PC-9 (cell line): ENCODE measurements around the gene GMPR2. TPM values are rescaled to one million over a fixed set of nuclear protein-coding genes. Genes with fewer than 3 reads are reported as not detected.

Experiments used
- BruUV-seq: library from RNA; stranded (reverse); fragments of 400-500 nt; replicated peaks from 2 replicates; lab custom pipeline; 2021; lab: Mats Ljungman, UMichigan
- CTCF ChIA-PET: fragments of 300-600 bp; sonication (Branson Sonifier 250); formaldehyde crosslinking; loops from one replicate; lab custom pipeline; 2022; ENCODE audit warnings: antibody characterized with exemption; lab: Charles Lee
- POLR2A ChIA-PET: fragments of 300-600 bp; sonication (Branson Sonifier 250); formaldehyde crosslinking; loops from one replicate; lab custom pipeline; 2022; ENCODE audit warnings: antibody characterized with exemption; ENCODE audit not compliant: unreplicated experiment; lab: Charles Lee
- DNase-seq, 2 experiments: peaks; one replicate each; pipeline versions ENCODE4 v3.0.0 to v3.0.0-alpha.2; 2015 to 2022; ENCODE audit warnings: mixed read lengths in 1 of 2
- H2AFZ ChIP-seq: fragments of 200-600 bp; sonication (generic); 2 replicates; pipeline ENCODE4 v1.8.1; 2017; ENCODE audit warnings: antibody characterized with exemption
- H3F3A ChIP-seq: fragments of 200-600 bp; sonication (generic); 2 replicates; pipeline ENCODE4 v1.8.1; 2017; ENCODE audit warnings: antibody characterized with exemption, mild to moderate bottlenecking, low read depth; ENCODE audit not compliant: insufficient read depth
- H3K27ac ChIP-seq: fragments of 200-600 bp; sonication (generic); 2 replicates; pipeline ENCODE4 v1.6.1; 2016; ENCODE audit warnings: mixed run types
- H3K27me3 ChIP-seq: fragments of 200-600 bp; sonication (generic); 2 replicates; pipeline ENCODE4 v1.6.1; 2016; ENCODE audit warnings: low read depth, mixed run types; ENCODE audit not compliant: insufficient read depth
- H3K36me3 ChIP-seq: fragments of 200-600 bp; sonication (generic); 2 replicates; pipeline ENCODE4 v1.6.1; 2016; ENCODE audit warnings: low read depth, mixed run types
- H3K4me1 ChIP-seq: fragments of 200-600 bp; sonication (generic); replicated peaks from 2 replicates; pipeline ENCODE4 v1.6.1; 2016; ENCODE audit warnings: mixed run types; ENCODE audit not compliant: insufficient read depth
- H3K4me2 ChIP-seq: fragments of 200-600 bp; sonication (generic); 2 replicates; pipeline ENCODE4 v1.6.1; 2017; ENCODE audit warnings: mixed run types
- H3K4me3 ChIP-seq: fragments of 200-600 bp; sonication (generic); 2 replicates; pipeline ENCODE4 v1.6.1; 2016; ENCODE audit warnings: mixed run types
- H3K79me2 ChIP-seq: fragments of 200-600 bp; sonication (generic); 2 replicates; pipeline ENCODE4 v1.6.1; 2017; ENCODE audit warnings: low read depth, mixed run types
- H3K9me2 ChIP-seq: fragments of 200-600 bp; sonication (generic); 2 replicates; pipeline ENCODE4 v1.8.1; 2017; ENCODE audit warnings: mild to moderate bottlenecking; ENCODE audit not compliant: insufficient read depth
- H3K9me3 ChIP-seq: fragments of 200-600 bp; sonication (generic); 2 replicates; pipeline ENCODE4 v1.8.1; 2016; ENCODE audit warnings: low read depth; ENCODE audit not compliant: insufficient read depth
- H4K20me1 ChIP-seq: fragments of 200-600 bp; sonication (generic); 2 replicates; pipeline ENCODE4 v1.8.1; 2017; ENCODE audit not compliant: insufficient read depth
- EZH2 ChIP-seq: fragments of 200-600 bp; sonication (generic); IDR thresholded peaks from 2 replicates; pipeline ENCODE4 v1.8.0; 2017; ENCODE audit warnings: antibody characterized with exemption, low read depth
- intact Hi-C: fragments of 100-400 bp; cut with micrococcal nuclease; formaldehyde crosslinking; loops from one replicate; pipeline ENCODE4 v1.10.0; 2022; ENCODE audit not compliant: unreplicated experiment
- total RNA-seq: library from RNA; stranded (reverse); gene quantifications from 2 replicates; pipeline ENCODE4 v1.2.3, GENCODE V29; 2021
- TF ChIP-seq, protein P1 (sequence below): fragments of 200-600 bp; sonication (generic); conservative IDR thresholded peaks from 2 replicates; pipeline ENCODE4 v1.6.1; 2017; ENCODE audit warnings: mixed run types, antibody characterized with exemption, mild to moderate bottlenecking, moderate library complexity

The GMPR2 gene
- total RNA-seq, 1 experiment from 2014 or later = 55.3 TPM

DNA sequence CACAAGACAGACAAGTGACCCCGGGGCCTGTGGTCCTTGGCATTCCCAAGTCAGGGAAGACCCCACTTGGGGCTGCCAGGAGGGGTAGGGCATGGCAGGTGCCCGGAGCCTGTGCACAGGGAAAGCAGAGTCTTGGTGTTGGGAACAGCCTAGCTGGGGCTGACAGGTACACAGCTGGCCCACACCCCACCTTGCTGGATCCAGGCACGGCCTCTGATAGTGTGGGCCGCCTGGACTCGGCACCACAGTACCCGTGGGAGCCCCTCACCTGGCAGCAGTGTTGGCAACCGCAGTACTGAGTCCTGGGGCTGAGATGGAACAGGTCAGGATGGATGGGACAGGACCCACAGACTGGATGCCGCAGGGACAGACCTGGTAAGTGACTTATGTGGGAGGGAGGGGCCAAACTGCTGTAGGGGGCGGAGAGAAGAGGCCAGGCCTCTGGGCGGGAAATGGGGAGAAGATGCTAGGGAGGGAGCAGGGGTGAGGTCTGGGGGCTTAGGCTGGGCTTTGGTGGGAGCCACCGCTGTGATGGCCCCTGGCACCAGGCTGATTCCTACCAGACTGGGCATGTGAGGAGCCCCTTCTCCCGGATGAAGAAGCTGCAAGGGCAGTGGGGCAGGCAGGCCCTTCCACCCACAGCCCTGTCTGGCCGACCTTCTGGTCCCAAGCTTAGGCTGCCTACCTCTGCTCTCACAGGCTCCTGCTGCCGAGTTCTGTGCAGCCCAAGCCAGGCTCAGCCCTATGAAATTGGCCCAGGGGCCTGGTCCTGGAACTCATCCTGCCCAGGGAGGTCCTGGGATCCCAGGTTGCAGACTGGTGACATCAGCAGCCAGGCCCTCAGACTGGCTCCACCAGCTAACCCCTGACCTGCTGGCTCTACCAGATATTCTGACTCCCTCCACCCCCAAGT is 30.3 kb downstream of the GMPR2 start, which contains the start of gene TGM1:
Gene TGM1, minus strand, starts transcription at position 357 of the 913 bp plus-strand sequence. CDS start 825 bp downstream, outside the sequence.
- Histone ChIP-seq H3K9me3 (no peaks in the 10 kb centered on the region), H3F3A (no peaks in the 10 kb centered on the region), H3K4me2 (no peak within 1 kb of the TSS), H3K79me2 (no peaks in the 10 kb centered on the region), H4K20me1 (no peaks in the 10 kb centered on the region), H3K4me3 (no peak within 1 kb of the TSS), H3K9me2 (no peaks in the 10 kb centered on the region), H3K27me3 (no peaks in the 10 kb centered on the region), H2AFZ (no peak within 1 kb of the TSS), H3K27ac (no peak within 1 kb of the TSS), H3K4me1 (no peaks in the 10 kb centered on the region), H3K36me3 (no peaks in the 10 kb centered on the region)
- CTCF ChIA-PET = interaction anchor here (1.2 kb wide), 1 partner anchor 11 kb away, joined by 3 read pairs; no protein-coding TSS in a partner anchor
- POLR2A ChIA-PET = no interaction called here
- no TSS peak for BruUV-seq
- TF ChIP-seq EZH2 = no peak
- TF ChIP-seq, protein P1, sequence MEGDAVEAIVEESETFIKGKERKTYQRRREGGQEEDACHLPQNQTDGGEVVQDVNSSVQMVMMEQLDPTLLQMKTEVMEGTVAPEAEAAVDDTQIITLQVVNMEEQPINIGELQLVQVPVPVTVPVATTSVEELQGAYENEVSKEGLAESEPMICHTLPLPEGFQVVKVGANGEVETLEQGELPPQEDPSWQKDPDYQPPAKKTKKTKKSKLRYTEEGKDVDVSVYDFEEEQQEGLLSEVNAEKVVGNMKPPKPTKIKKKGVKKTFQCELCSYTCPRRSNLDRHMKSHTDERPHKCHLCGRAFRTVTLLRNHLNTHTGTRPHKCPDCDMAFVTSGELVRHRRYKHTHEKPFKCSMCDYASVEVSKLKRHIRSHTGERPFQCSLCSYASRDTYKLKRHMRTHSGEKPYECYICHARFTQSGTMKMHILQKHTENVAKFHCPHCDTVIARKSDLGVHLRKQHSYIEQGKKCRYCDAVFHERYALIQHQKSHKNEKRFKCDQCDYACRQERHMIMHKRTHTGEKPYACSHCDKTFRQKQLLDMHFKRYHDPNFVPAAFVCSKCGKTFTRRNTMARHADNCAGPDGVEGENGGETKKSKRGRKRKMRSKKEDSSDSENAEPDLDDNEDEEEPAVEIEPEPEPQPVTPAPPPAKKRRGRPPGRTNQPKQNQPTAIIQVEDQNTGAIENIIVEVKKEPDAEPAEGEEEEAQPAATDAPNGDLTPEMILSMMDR = no peak
- DNase-seq = peak in 1 of 2 experiments; percentile 29
- intact Hi-C loops = no loop called here

DNA sequence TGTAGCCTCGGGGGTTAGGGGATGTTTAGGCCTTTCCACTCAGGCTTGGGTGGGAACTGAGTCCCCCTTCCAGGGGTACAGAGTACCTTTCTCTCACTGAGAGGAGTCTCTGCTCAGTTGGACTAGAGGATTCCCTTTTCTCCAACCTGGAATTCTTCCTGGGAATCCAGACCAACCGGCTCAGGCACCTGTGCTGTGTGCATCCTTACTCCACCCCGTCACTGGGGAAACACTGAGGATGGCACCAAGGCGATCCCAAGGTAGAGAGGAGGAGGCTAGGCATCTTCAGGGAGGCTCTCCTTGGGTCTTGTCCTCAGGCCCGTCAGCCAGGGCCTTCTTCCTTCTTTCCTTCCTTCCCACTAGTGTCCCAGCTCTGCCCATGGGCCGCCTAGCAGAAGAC is 31.1 kb downstream of the GMPR2 start:
- ChIA-PET CTCF (interaction anchor here (1.2 kb wide), 1 partner anchor 10 kb away, joined by 3 read pairs; no protein-coding TSS in a partner anchor), POLR2A (interaction anchor here (0.5 kb wide), 1 partner anchor 116 kb away, joined by 8 read pairs; no protein-coding TSS in a partner anchor)
- TF ChIP-seq, protein P1 = no peak
- TF ChIP-seq EZH2 = no peak
- no peak overlapping the region for H3K27ac ChIP-seq
- H3K79me2 ChIP-seq = no peaks in the 10 kb centered on the region
- no TSS peak for BruUV-seq
- no peaks in the 10 kb centered on the region for H4K20me1 ChIP-seq
- intact Hi-C loops = no loop called here
- no peaks in the 10 kb centered on the region for H3K9me2 ChIP-seq
- H3K36me3 ChIP-seq = no peaks in the 10 kb centered on the region
- H3K27me3 ChIP-seq = no peaks in the 10 kb centered on the region
- H3K4me3 ChIP-seq = no peak overlapping the region
- H3F3A ChIP-seq = no peaks in the 10 kb centered on the region
- DNase-seq = peak in 1 of 2 experiments; percentile 16
- no peak overlapping the region for H2AFZ ChIP-seq
- no peaks in the 10 kb centered on the region for H3K4me1 ChIP-seq
- no peak overlapping the region for H3K4me2 ChIP-seq
- H3K9me3 ChIP-seq = no peaks in the 10 kb centered on the region

DNA sequence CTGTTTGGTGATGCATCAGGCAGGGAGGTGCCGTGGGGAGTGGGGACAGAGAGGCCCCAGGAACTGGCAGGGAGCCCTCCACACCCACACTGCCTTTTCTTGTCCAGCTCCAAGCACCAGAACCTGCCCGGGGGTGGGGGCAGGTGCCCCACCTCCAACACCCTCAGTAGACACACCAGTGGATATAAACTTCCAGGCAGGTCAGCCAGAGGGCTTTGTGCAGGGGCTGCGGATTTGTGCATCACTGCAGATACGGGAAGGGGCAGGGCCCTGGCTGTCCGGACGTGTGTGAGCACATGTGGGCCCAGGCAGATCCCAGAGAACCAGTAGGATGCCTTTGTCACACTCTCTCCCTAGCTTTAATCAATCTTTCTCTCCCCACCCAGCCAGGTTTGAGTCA is 31.6 kb downstream of the GMPR2 start:
- no peak overlapping the region for H3K4me3 ChIP-seq
- H4K20me1 ChIP-seq = no peaks in the 10 kb centered on the region
- no peaks in the 10 kb centered on the region for H3K79me2 ChIP-seq
- H3K4me1 ChIP-seq = no peaks in the 10 kb centered on the region
- H3K4me2 ChIP-seq = no peak overlapping the region
- H3K27ac ChIP-seq = no peak overlapping the region
- H3K9me3 ChIP-seq = no peaks in the 10 kb centered on the region
- intact Hi-C loops = no loop called here
- H3F3A ChIP-seq = no peaks in the 10 kb centered on the region
- no peak for TF ChIP-seq EZH2
- TF ChIP-seq, protein P1 = no peak
- ChIA-PET CTCF (interaction anchor here (1.3 kb wide), 1 partner anchor 22 kb away, joined by 3 read pairs; the partner anchor contains the start of gene TINF2), POLR2A (interaction anchor here (0.5 kb wide), 1 partner anchor 116 kb away, joined by 8 read pairs; no protein-coding TSS in a partner anchor)
- DNase-seq = peak in 1 of 2 experiments; percentile 8
- H3K27me3 ChIP-seq = no peaks in the 10 kb centered on the region
- H3K9me2 ChIP-seq = no peaks in the 10 kb centered on the region
- H2AFZ ChIP-seq = no peak overlapping the region
- no peaks in the 10 kb centered on the region for H3K36me3 ChIP-seq
- no TSS peak for BruUV-seq
